GM18505 (cell line): ENCODE data around the gene COG1.

Experiments used
- ATAC-seq: cut with Tn5 transposase; IDR thresholded peaks from one replicate; pipeline ENCODE4 v1.9.1; 2021; ENCODE audit not compliant: unreplicated experiment
- POLR2A ChIP-seq: IDR thresholded peaks from 4 replicates; pipeline ENCODE4 v1.6.1; 2011; ENCODE audit warnings: borderline replicate concordance; ENCODE audit not compliant: insufficient read depth, insufficient read length; ENCODE audit errors: extremely low read depth

The COG1 gene

GRCh38 chr17:73160980-73161630 is 31.8 kb upstream of the COG1 start:
- no peak for TF ChIP-seq POLR2A
- no peak for ATAC-seq

- no peak for ATAC-seq
- TF ChIP-seq POLR2A = no peak
These were observed 29.8 kb upstream of the COG1 start for GRCh38 chr17:73163043-73163442.

DNA sequence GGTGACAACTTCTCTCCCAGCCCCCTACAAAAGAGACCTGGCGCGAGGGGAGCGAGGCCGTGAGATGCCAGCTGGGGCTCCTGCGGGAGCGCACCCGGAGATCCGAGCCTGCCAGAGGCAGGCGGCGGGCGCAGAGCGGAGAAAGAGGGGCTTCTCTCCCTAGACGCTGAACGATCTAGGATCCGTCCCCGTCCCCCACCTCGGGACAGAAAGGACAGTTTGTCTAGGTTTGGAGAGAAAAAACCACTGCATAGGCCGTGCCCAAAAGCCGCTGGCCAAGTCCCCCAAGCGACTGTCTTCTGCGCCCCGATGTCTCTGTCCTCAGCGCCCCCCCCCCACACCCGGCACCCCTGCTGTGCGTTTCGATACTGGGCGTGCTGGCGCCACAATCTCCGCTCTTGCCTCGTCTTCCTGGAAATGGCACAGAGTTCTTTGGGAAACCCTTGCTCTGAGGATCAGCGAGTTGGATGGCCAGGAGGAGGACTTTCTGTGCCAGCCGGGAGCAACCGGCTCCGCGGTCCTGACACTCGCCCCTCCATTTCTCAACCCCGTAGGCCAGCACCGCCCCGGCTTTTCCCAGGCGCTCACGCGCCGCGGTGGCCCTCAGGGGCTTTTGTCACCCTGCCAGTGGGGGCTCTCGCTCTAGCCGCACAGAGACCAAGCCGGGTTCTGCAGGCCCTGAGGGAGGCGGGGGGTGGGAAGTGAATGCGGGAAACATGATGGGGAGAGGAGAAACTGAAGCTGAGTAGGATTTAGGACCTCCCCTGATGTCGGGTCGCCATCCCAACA is 27.0 kb upstream of the COG1 start:
- no peak for TF ChIP-seq POLR2A
- no peak for ATAC-seq

DNA sequence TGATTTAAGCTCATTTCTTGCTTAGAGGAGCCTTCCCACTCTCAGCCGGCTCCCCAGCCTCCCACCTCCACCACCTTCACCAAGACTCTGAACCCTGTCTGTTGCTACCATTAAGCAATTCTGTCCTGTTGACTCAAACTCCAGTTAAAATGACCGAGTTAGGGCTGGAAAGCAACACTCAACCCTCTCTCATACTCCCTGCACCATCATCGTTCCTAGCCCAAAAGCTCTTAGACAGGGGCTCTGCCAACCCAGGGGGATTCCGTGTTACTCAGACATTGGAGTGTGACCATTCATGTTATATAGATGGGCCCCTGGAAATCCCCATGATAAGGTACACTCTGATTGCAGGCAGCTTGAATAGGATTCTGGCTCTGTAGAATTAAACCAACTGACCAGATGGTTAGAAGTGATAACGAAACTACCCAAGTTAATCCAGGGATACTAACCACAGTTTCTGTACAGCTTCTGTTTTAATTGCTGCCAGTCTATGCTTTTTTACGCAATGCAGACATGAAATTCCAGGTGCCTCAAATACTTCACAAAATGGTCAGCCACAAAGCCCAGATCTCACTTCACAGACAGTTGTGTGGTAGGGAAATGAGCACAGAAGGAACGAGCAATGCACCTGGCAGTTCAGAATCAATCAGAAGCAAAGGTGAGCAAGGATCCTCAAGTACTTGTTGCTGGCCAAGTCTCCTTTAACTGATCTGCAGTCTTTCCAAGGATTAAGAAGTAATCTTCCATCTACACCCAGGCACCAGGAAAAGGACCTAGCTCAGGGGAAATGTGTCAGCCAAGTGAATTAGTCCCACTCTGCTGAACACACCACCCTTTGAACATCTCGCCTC is 25.9 kb upstream of the COG1 start:
- no peak for TF ChIP-seq POLR2A
- ATAC-seq = peak; percentile 31

GRCh38 chr17:73168667-73169066 is 24.2 kb upstream of the COG1 start:
- ATAC-seq = no peak
- TF ChIP-seq POLR2A = no peak

DNA sequence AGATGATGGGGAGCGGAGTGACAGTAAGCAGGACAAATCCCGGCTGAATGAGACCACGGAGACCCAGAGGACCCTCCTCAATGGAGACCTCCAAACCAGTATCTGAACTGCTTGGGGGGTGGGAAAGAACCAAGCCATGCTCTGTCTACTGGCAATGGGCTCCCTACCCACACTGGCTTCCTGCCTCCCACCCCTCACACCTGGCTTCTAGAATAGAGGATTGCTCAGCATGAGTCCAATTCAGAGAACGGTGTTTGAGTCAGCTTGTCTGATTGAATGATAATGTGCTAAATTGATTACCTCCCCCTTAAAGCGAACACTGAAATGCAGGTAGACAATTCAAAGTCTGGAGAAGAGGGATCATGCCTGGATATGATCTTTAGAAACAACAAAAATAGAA is 22.5 kb upstream of the COG1 start:
- no peak for TF ChIP-seq POLR2A
- no peak for ATAC-seq

GRCh38 chr17:73172252-73172651 is 20.6 kb upstream of the COG1 start:
- no peak for TF ChIP-seq POLR2A
- ATAC-seq = no peak

- no peak for ATAC-seq
- no peak for TF ChIP-seq POLR2A
These were observed 18.7 kb upstream of the COG1 start for GRCh38 chr17:73174126-73174525.

GRCh38 chr17:73175962-73176565 is 16.8 kb upstream of the COG1 start:
- ATAC-seq = no peak
- no peak for TF ChIP-seq POLR2A

DNA sequence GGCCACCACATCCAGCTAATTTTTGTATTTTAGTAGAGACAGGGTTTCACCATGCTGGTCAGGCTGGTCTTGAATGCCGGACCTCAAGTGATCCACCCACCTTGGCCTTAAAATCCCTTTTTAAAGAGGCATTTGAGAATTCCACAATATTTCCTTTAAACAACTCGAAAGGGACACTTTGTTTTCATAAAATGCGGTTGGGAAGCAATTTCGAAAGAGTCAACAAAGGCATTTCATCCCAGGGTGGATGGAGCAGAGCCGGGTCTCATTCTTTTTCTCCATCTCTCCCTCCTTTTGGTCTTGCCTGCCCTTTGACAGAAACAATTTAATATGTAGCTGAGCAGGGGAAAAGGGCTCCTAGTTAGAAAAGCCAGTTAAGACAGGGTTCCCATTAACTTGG is 13.5 kb upstream of the COG1 start:
- no peak for ATAC-seq
- no peak for TF ChIP-seq POLR2A

DNA sequence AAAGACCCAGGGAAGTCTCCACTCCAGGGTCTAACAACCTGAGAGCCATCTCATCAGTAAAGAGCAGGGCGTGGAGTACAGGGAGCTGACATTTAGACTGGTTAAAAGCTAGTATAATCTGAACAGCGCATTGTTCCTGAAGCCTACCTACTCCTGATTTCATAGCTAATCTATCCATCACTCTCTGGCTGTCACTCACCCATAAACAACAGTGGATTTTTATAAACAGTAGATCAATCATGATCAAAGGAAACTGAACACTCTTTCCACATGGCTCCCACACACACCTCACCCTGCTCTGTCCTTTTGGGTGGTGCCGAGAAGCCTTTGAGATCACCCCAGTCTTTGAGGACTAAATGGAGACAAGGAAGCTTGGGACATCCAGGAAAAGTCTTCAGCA is 13.0 kb upstream of the COG1 start:
- TF ChIP-seq POLR2A = no peak
- no peak for ATAC-seq

DNA sequence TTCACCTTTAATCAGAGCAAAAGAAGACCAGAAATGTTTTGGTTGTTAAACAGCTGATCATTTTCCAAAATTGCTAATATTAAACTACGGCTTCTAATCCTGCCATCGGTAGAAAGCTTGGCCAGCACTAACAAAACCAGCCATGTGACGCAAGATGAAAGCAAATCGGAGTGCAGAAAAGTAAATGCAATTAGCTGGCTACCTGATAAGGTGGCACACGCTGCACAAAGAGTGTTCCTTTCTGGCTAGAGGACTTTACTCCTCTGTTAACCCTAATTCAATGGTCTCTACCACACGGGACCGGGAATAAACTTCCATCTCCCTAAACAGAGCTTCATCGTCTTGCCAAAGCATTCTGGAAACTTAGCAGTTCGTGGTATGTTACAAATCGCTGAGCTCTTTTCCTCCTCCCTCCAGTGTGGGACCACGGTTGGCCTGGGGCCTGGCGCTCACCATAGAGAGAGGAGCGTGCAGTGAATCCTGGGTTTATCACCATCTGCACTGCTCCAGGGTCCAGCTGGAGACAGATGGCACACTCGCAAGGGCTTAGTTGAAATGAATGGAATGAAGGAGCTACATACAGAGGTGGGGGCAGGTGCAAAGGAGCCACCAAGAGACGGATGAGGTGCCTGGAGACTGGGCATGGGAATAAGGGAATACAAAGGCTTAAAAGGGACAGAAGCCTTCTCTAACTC is 10.1 kb upstream of the COG1 start:
- no peak for TF ChIP-seq POLR2A
- ATAC-seq = no peak

- TF ChIP-seq POLR2A = no peak
- no peak for ATAC-seq
These were observed 8.5 kb upstream of the COG1 start for GRCh38 chr17:73184136-73184993.
